A549 (cell line): Measurements from ENCODE around the gene FAM89B. TPM values are rescaled to one million over a fixed set of nuclear protein-coding genes. Genes with fewer than 3 reads are reported as not detected.

Experiments used
- ATAC-seq, 2 experiments: fragments of 200-7000 bp in 1 of 2; fragments of >200 bp in 1 of 2; cut with Nextera tagmentation in 1 of 2; cut with Tn5 transposase in 1 of 2; 3 replicates each; pipeline versions ENCODE4 v1.8.0 to v1.9.1; 2018 to 2020; ENCODE audit warnings: mild to moderate bottlenecking in 1 of 2, moderate library complexity in 1 of 2
- CTCF ChIA-PET: fragments of 300-600 bp; sonication (Branson Sonifier 250); formaldehyde crosslinking; extraction: SDS; loops from one replicate; lab custom pipeline; 2021; ENCODE audit warnings: antibody characterized with exemption, inconsistent platforms; lab: Yijun Ruan, JAX
- POLR2A ChIA-PET: fragments of 350-600 bp; formaldehyde crosslinking; extraction: SDS; loops from one replicate; lab custom pipeline; 2021; ENCODE audit warnings: antibody characterized with exemption, inconsistent platforms; lab: Yijun Ruan, JAX
- DNase-seq, 2 experiments: peaks; one replicate each; pipeline versions ENCODE4 v3.0.0 to v3.0.0-alpha.2; 2011 to 2016; ENCODE audit warnings: low read depth in 1 of 2, low spot score in 1 of 2
- FAIRE-seq: peaks from 2 replicates; lab custom pipeline; 2011; peaks lifted over from hg19 to GRCh38; lab: Jason Lieb, UNC
- H3K27ac ChIP-seq, 2 experiments: fragments of >200 bp; sonication (Bioruptor Twin); formaldehyde crosslinking; 3 replicates each; pipeline ENCODE4 v1.5.1; 2016 to 2017
- H3K4me1 ChIP-seq: fragments of >200 bp; sonication (Bioruptor Twin); formaldehyde crosslinking; 3 replicates; pipeline ENCODE4 v1.6.1; 2016
- H3K4me2 ChIP-seq: fragments of >200 bp; sonication (Bioruptor Twin); formaldehyde crosslinking; 3 replicates; pipeline ENCODE4 v1.6.1; 2016
- H3K4me3 ChIP-seq: fragments of >200 bp; sonication (Bioruptor Twin); formaldehyde crosslinking; 3 replicates; pipeline ENCODE4 v1.5.1; 2016
- H3K9me3 ChIP-seq: fragments of >200 bp; sonication (Bioruptor Twin); formaldehyde crosslinking; 3 replicates; pipeline ENCODE4 v1.6.1; 2016
- ATOH8 ChIP-seq: fragments of 250-450 bp; sonication (Bioruptor Pico); IDR thresholded peaks from 2 replicates; pipeline ENCODE4 v1.5.0; 2020; ENCODE audit warnings: low read depth, mild to moderate bottlenecking, moderate library complexity
- BCL3 ChIP-seq: fragments of >200 bp; sonication (Bioruptor Twin); formaldehyde crosslinking; IDR thresholded peaks from 3 replicates; pipeline ENCODE4 v1.6.1; 2016
- CHD4 ChIP-seq: fragments of 200-600 bp; sonication (generic); IDR thresholded peaks from 2 replicates; pipeline ENCODE4 v1.6.1; 2016; ENCODE audit warnings: antibody characterized with exemption, mild to moderate bottlenecking, borderline replicate concordance
- E2F6 ChIP-seq: IDR thresholded peaks from 2 replicates; pipeline ENCODE4 v1.6.1; 2012; ENCODE audit warnings: low read depth, borderline replicate concordance
- EHF ChIP-seq: fragments of 250-450 bp; sonication (Bioruptor Pico); IDR thresholded peaks from 2 replicates; pipeline ENCODE4 v1.5.0; 2020; ENCODE audit warnings: mild to moderate bottlenecking
- FOSL2 ChIP-seq, 2 experiments: fragments of 450-650 bp in 1 of 2; fragments of >200 bp in 1 of 2; sonication (Bioruptor Twin) in 1 of 2; formaldehyde crosslinking; IDR thresholded peaks; 2 replicates each; pipeline versions ENCODE4 v1.5.0 to v1.6.1; 2016 to 2020; ENCODE audit warnings: mild to moderate bottlenecking in 1 of 2, moderate library complexity in 1 of 2
- FOXS1 ChIP-seq: fragments of 250-450 bp; sonication (Bioruptor Pico); IDR thresholded peaks from 2 replicates; pipeline ENCODE4 v1.5.0; 2020; ENCODE audit warnings: mild to moderate bottlenecking, moderate library complexity
- HOXB13 ChIP-seq: fragments of 250-450 bp; sonication (Bioruptor Pico); IDR thresholded peaks from 2 replicates; pipeline ENCODE4 v1.5.0; 2020; ENCODE audit warnings: low read depth, mild to moderate bottlenecking, moderate library complexity
- HOXB5 ChIP-seq: fragments of 250-450 bp; sonication (Bioruptor Pico); IDR thresholded peaks from 2 replicates; pipeline ENCODE4 v1.5.0; 2020; ENCODE audit warnings: mild to moderate bottlenecking, moderate library complexity
- JUNB ChIP-seq: fragments of >200 bp; sonication (Bioruptor Twin); formaldehyde crosslinking; IDR thresholded peaks from 2 replicates; pipeline ENCODE4 v1.6.1; 2016
- NPAS2 ChIP-seq: fragments of 250-450 bp; sonication (Bioruptor Pico); IDR thresholded peaks from 2 replicates; pipeline ENCODE4 v1.8.0; 2022; ENCODE audit warnings: mild to moderate bottlenecking, moderate library complexity, borderline replicate concordance
- RARB ChIP-seq: fragments of 250-450 bp; sonication (Bioruptor Pico); IDR thresholded peaks from 2 replicates; pipeline ENCODE4 v1.8.0; 2021; ENCODE audit warnings: mild to moderate bottlenecking, moderate library complexity
- RCOR1 ChIP-seq: fragments of 150-350 bp; IDR thresholded peaks from 2 replicates; pipeline ENCODE4 v1.6.1; 2014; ENCODE audit warnings: antibody characterized with exemption, low read length, low read depth
- REST ChIP-seq: fragments of 200-600 bp; sonication (generic); IDR thresholded peaks from 2 replicates; pipeline ENCODE4 v1.6.1; 2016; ENCODE audit warnings: antibody characterized with exemption, mild to moderate bottlenecking, moderate library complexity
- RFX5 ChIP-seq: fragments of 450-650 bp; IDR thresholded peaks from 2 replicates; pipeline ENCODE4 v1.7.1; 2014; ENCODE audit warnings: antibody characterized with exemption, mild to moderate bottlenecking, moderate library complexity
- RNF2 ChIP-seq: fragments of 200-600 bp; sonication (generic); IDR thresholded peaks from 2 replicates; pipeline ENCODE4 v1.6.1; 2016; ENCODE audit warnings: low read depth, mild to moderate bottlenecking, antibody characterized with exemption, moderate library complexity, borderline replicate concordance
- TFCP2L1 ChIP-seq: fragments of 250-450 bp; sonication (Bioruptor Pico); IDR thresholded peaks from 2 replicates; pipeline ENCODE4 v1.5.0; 2021; ENCODE audit warnings: mild to moderate bottlenecking
- USF2 ChIP-seq: fragments of 450-650 bp; IDR thresholded peaks from 2 replicates; pipeline ENCODE4 v1.6.1; 2014; ENCODE audit warnings: antibody characterized with exemption
- ZC3H11A ChIP-seq: fragments of 450-650 bp; IDR thresholded peaks from 2 replicates; pipeline ENCODE4 v1.6.1; 2014; ENCODE audit warnings: antibody characterized with exemption, mild to moderate bottlenecking
- ZSCAN20 ChIP-seq: fragments of 250-450 bp; sonication (Bioruptor Pico); IDR thresholded peaks from 2 replicates; pipeline ENCODE4 v1.8.0; 2022; ENCODE audit warnings: mild to moderate bottlenecking, moderate library complexity
- WGBS: methylation state at CpG from one replicate; pipeline ENCODE4 v1.1.6; 2017; ENCODE audit errors: missing lambda C conversion rate; 5-methylcytosine and 5-hydroxymethylcytosine counted together
- polyA plus RNA-seq, 4 experiments: library from polyadenylated mRNA; depleted of rRNA in 3 of 4; stranded (reverse); fragments of >200 nt; fragmentation: RNase III in 1 of 4; extraction: RNeasy Plus Mini Kit Qiagen cat#74134 plus additional on column Dnase treatment in 1 of 4; gene quantifications; 2 replicates in 3 of 4; 3 replicates in 1 of 4; pipeline ENCODE4 v1.2.3, GENCODE V29; 2011 to 2017

The FAM89B gene
- polyA plus RNA-seq, 2 of the 4 experiments (the other 2 are of a cell fraction): 13.5 to 23.9 TPM

- ATAC-seq (no peak), FAIRE-seq (no peak)
- CTCF ChIA-PET: interaction anchor here (0.7 to 15.3 kb wide), 4 partner anchors 8 to 40 kb away, joined by 3 to 393 read pairs (median 8); partner anchors contain the start of genes FAM89B, LTBP3 and ZNRD2
Observed at GRCh38 chr11:65548395-65548794, 23.9 kb upstream of the FAM89B start.

More at GRCh38 chr11:65548395-65548794, 23.9 kb upstream of the FAM89B start:
- Histone ChIP-seq H3K4me2 (no peak overlapping the region), H3K4me1 (peaks cover 16% of the 10 kb centered on the region), H3K9me3 (no peaks in the 10 kb centered on the region), H3K27ac (no peak overlapping the region), H3K4me3 (no peak overlapping the region)
- no peak for DNase-seq
- POLR2A ChIA-PET: no interaction called here
- WGBS: 98% methylated on average over 3 of the region's 3 CpGs
- TF ChIP-seq TFCP2L1 (no peak), USF2 (no peak), ZSCAN20 (CRISPR knock-in tag) (no peak), FOXS1 (CRISPR knock-in tag) (no peak), EHF (CRISPR knock-in tag) (no peak), FOSL2 (IDR thresholded peaks at IDR 0.05) (no peak), FOSL2 (CRISPR knock-in tag; IDR thresholded peaks at IDR 0.05) (no peak), RARB (no peak), ZC3H11A (no peak), REST (no peak), RFX5 (no peak), HOXB13 (CRISPR knock-in tag) (no peak), CHD4 (no peak), NPAS2 (CRISPR knock-in tag) (no peak), RCOR1 (no peak), JUNB (no peak), E2F6 (no peak), HOXB5 (CRISPR knock-in tag) (no peak), BCL3 (no peak), RNF2 (no peak), ATOH8 (CRISPR knock-in tag) (no peak)
- TF ChIP-seq, all 56 proteins: peak for 0
